GM19324 (cell line): ENCODE data around the gene SMIM20.
A peak's percentile ranks its signal among the peaks of the same experiment; 100 is the strongest.

Experiments used
- ATAC-seq: cut with Tn5 transposase; IDR thresholded peaks from one replicate; pipeline ENCODE4 v1.9.1; 2021; ENCODE audit warnings: mild to moderate bottlenecking, moderate library complexity; ENCODE audit not compliant: unreplicated experiment, low FRiP score

SMIM20 gene

DNA sequence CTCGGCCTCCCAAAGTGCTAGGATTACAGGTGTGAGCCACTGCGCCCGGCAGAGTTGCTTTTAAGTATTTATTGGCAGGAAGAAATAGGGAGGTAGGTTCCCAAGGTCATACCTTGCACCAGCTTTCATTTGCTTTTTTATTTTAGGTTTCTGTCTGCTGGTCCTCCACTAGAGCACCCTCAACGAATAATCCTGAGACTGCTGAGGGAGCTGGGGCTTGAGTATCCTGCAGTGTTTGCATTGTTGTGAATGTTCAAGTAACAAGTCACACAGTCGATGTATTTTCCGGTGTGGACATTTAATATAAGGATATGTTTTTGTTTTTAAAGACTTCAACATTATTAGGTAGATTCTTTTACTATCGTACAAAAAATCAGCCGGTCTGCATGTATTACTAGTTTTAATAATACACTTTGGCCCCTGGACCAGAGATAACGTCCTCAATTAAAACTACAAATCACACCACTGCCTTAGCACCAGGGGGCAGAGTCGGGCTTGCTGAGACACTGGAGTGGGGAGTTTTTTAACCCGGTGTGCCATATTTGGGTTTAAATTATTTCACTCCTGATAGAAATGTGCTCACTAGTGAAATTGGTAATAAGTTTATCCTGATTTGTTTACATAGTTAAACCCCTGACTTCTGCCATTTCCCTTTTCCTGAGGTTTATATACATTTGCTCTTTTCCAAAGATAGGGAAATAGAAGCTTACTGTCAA is 11.6 kb downstream of the SMIM20 start:
- ATAC-seq = no peak

DNA sequence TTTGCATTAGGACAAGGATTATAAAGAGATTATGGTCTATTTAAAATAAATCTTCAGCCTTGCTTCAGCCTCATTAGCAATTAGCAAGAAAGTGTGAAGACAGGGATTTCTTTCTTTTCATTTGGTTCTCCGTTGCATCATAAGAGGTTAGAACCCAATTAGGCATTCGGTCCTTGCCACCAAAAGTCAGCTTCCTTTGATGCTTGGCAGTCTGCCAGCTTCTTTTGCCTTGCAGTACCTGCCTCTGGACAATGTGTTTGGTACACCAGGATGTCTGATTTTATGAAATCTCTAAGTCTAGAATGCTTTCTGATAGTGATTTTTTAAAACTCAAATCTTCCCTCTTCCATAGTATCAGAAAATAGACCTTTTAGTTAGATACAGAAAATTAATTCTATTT is 12.4 kb downstream of the SMIM20 start:
- ATAC-seq = no peak

DNA sequence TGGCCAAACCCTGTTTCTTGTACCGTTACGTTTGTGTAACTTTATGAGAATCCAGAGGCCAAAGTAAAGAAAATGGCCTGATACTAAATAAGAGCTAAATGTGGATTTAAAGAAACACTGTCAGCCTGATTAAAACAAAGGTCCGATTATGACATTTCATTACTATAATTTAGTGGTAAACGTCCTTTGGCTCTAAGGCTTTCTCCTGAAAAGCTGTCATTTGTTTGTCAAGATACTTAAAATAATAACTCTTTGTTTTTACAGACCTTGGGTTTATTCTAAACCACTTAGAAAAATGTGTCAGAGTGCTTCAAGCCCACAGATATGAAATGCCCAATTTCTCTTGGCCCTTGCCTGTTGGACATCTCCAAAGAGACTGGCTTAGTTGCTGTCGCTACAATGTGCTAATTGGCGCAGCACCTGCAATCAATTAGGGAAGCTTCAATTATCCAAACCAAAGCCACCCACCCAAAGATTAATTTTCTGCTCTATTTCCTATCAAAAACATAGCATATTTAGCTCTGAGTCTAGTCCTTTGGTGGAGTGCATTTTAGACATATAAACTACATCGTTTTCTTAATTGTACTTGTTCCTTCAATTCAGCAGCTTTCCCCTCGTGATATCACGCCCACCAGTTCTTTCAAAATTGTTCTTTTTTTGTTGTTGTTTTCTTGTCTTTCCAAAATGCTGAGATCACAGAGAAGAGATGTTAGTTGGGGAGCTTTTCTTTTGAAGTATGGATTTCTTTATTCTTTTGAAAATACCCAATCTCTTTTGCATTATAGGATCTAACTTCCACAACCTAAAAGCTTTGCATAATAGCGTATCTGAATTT is 13.6 kb downstream of the SMIM20 start:
- ATAC-seq = no peak

DNA sequence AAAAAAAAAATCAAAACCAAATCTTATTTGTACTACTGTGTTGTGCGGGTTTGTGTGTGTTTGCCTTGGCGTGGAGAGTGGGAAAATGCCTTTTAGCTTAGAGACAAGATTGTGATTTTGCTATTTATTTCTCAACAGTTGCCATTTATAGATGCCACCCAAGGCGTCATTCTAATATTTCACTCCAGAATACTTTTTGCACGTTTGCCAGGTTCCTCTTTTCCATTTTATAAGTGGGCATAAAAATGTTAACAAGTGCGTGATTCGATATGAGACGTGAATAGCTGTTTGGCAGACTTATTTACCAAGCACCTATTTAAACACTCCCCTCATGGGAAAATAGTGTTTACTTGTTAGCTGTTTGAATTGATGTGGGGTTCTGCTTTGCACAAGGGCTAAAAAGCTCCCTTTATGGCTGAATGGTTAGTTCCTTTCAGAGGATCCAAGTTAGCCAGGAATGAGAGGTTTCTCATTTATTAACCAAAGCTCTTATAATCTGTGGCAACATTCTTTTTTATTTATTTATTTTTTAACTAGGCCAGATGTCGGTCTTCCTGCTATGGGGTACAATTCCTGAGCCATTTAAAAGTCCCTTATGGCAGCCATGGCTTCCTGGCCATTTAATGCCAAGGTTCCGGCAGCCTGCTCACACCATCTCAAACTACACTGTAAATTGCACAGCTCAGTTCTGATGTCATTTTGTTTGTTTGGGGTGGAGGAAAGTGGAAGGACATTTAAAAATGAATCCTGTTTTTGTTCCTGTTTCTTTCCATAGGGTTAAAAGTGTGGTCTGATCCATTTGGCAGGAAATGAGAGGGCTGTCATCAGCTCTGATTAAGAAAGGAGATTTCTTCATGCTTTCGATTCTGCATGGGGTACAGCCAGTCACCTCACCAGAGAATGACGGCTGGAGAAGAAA is 14.6 kb downstream of the SMIM20 start:
- no peak for ATAC-seq

DNA sequence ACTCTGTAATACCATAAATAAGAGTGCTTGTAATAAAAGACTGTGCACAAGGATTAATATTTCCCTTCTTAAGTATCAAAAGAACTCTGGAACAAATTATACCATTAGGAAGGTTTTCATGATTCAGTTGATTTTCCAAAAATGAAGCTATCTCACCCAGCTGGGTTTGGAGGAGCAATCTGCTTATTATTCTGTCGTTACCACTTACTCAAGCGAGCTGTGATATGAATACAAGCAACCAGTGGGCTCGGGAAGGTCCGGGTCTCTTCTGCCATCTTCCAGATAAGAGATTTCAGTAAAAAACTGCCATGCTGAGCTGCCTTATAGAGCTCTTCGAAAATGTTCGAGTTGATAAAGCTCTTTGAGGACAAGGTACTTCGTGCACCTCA is 15.3 kb downstream of the SMIM20 start:
- no peak for ATAC-seq

DNA sequence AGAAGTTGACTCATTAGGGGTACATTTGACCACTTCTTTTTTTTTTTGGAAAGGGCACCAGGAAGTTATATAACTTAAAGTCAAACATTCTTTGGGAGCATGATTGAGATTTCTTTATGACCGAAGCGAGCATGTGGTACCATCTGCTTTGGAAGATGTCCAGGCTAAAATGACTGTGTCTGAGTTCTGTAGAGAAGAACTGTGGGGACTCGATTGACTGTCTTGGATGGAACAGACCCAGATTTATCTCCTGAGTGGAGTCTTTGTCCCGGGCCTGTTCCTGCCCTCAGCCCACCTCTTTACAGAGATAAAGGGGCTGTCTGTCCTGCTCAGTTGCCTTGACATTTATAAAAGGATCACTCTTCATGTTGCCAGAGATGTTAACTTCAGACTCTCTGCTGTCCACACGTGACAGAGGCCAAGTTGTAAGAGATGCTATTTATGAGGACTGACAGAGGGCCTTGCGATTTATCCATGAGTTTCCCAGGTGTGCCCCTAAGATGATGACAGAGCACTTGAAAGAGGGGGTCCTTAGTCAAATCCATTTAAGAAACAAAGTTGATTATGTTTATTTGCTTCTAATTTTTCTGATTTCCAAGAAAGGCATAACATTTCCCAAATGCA is 16.8 kb downstream of the SMIM20 start:
- ATAC-seq = no peak

DNA sequence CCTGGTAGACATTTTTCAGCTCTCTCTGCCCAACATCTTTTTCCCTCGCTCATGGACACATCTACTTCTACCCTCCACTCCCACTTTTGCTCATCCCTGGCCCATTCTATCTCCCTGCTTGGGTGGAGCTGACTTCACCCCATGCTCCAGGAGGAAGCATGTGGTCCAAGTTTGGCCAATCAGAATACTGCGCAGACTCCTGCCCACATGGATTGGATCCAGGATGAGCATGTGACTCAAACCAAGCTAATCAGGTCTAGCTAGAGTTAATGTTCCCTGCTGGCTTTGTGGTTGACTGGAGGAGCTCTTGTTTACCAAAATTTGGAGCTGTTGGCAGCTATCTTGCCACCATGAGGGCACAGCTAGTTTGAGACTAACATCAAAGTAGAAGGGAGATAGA is 22.7 kb downstream of the SMIM20 start:
- ATAC-seq = no peak

DNA sequence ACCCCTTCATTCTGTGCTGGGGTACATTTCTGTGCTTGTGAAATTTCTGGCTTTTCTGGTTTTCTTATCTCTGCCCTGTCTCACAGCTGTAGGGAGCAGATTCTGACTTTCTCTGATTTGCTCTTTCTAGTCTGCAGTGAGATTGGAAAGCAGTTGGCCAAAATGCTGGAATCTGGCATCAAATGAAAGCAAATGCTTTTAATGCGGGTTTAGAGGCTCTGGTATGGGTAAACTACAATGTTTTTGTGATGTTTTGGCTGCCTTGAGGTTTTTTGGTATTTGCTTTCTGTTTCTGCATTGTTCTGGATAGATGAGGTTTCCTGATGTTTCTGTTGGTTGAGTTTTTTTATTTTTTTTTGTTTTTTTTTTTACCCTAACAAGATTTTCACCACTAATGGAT is 23.8 kb downstream of the SMIM20 start:
- no peak for ATAC-seq

DNA sequence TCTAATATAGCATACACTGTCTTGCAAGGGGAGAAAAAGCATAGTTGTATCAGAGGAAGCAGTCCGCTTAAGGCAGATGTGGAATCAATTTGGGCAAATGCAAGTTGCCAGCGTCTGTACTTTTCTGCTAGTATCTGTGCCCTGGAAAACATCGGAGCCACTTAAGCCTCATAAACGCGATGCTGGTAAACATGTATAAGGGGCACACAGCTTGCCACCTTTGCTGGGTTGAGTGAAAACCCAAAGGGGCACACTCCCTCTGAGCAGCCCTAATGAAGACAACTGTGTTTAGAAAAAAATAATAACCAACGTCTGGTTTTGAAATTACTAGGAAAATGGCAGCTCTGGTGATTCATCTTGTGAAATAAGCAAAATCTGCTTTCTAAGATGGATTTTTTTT is 24.3 kb downstream of the SMIM20 start:
- ATAC-seq = peak; percentile 8

DNA sequence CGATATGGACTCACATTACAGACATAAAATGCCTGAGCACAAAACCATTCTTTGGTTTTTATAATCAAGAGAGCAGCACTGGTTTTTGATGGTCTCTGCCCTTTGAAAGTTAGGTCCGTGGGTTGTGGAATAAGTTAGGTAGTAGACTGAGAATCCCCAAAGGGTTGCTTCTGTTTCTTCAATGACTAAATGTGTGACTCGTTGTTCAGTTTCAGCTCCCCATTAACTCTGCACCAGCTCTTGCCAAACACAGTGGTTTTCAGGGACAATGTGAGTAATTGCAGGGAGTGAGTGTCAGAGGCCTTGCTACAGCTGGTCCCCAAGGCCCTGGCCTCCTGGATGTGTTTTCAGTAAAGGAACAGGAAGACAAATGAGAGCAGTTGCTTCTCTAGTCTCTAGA is 24.8 kb downstream of the SMIM20 start:
- peak; percentile 64 for ATAC-seq

DNA sequence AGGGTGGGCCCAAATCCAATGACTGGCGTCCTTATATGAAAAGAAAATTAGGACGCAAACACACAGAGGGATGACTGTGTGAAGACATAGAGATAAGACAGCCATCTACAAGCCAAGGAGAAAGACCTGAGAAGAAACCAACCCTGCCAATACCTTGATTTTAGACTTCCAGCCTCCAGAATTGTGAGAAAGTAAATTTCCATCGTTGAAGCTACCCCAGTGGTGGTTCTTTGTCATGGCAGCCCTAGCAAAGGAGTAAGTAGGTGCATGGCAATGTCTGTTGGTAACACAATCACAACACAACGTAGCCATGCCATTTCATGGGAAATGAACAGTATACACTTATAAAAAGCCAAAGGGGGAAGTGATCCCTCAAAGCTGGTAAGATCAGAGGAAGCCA is 25.3 kb downstream of the SMIM20 start:
- ATAC-seq = no peak

DNA sequence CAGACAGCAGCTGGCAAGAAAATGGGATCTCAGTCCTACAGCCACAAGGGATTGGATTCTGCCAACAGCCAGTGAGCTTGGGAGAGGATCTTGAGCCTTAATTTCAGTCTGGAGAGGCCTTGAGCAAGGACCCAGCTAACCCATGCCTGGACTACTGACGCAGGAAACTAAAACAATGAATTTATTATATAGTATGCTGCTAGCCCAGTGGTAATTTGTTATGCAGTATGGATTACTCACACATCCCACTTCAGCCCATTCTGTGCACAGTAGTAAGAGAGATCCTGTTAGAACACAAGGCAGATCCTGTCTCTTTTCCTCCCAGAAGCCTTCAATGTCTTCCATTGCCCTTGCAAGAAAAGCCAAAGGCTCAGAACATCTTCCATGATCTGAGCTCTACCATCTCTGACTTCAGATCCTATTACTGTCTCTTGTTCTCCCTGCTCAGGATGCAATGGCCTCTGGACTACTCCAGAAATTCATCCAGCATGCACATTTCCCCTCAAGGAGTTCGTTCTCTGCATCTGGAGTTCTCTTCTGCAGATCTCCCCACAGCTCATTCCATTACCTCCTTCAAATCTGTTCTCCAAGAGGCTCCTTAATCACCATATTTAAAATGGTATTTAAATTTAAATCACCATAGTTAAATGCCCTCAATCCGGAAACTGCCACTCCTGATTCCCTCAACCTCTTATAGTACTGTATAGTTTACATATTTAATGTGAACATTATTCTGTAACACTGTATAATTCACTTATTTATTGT is 27.6 kb downstream of the SMIM20 start:
- no peak for ATAC-seq

DNA sequence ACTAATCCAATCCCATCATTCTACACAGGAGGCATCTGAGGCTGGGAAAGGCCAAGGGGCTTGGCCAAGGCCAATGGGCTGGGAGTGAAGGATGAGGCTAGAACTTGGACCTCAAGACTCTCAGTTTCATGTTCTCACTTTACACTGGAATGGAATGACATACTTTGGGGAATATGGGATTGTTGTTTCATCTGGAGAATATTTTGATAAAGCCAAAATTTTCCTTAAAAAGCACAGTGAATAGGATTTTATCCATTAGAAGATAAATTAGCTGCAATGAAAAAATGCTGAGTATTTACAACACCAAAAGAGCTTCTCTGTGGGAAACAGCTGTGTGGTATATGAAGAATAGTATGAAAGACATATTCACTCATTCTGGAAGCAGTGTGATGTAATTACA is 29.3 kb downstream of the SMIM20 start:
- no peak for ATAC-seq

DNA sequence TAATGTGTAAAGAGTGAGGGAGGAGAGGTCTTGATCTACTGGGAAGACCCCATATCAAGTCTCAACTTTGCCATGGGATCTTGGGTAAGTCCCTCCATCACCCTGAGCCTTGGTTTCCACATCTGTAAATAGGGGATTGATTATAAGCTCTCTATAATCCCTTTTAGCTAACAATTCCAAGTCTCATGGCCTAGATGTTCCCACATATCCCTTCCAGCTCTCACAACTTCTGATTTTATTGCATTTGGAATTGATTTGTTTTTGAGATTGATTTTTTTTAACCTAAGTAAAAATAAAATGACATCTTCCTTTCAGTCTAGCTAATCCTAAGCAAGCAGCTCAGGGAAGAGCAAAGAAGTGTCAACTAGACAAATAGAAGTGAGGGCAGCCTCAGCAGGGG is 29.8 kb downstream of the SMIM20 start:
- ATAC-seq = no peak

DNA sequence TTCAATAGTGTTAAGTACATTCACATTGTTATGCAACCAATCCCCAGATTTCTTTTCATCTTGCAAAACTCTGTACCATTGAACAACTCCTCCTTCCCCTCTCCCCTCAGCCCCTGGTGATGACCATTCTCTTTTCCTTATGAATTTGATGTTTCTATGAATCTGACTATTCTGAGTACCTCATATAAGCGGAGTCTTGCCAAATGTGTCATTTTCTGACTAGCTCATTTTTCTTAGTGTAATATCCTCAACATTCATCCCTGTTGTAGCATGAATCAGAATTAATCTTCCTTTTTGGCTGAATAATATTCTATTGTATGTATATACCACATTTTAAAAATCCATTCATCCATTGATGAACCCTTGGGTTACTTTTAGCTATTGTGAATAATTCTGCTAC is 34.0 kb downstream of the SMIM20 start:
- ATAC-seq = no peak

DNA sequence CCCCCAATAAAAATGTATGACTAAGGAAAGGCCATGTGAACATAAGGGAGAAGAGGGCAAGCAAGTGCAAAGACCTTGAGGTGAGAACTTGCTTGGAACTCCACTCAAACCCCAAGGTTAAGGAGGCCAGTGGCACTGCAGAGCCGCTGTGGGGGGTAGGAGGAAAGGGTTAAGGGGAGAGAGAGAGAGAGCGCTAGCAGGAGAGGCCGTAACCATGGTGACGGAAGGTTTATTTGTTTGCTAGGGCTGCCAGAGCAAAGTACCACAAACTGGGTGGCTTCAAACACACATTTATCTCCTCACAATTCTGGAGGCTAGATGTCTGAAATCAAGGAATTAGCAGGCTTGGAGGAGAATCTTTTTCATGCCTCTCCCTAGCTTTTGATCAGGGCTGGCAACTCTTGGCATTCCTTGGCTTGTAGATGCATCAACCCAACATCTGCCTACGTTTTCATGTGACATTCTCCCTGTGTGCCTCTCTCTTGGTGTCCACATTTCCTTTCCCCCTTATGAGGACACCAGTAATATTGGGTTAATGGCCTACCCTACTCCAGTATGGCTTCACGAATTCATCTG is 35.2 kb downstream of the SMIM20 start:
- ATAC-seq = no peak

DNA sequence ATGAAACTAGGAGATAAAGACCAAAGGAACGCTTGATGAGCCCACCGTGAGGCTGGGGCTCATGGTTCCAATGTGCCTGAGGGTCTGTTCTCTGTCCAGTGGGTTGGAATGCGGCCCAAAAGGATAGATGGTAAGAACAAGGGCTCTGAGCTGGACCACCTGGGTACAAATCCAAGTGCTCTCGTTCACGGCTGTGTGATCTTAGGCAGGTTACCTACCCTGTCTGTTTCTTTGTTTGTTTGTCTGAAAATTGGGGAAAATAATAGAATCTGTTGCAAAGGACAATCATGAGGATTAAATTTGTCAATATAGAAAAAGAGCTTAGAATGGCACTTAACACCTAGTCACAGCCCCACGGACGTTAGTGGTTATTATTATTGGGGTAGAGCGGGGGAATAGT is 36.0 kb downstream of the SMIM20 start:
- no peak for ATAC-seq

DNA sequence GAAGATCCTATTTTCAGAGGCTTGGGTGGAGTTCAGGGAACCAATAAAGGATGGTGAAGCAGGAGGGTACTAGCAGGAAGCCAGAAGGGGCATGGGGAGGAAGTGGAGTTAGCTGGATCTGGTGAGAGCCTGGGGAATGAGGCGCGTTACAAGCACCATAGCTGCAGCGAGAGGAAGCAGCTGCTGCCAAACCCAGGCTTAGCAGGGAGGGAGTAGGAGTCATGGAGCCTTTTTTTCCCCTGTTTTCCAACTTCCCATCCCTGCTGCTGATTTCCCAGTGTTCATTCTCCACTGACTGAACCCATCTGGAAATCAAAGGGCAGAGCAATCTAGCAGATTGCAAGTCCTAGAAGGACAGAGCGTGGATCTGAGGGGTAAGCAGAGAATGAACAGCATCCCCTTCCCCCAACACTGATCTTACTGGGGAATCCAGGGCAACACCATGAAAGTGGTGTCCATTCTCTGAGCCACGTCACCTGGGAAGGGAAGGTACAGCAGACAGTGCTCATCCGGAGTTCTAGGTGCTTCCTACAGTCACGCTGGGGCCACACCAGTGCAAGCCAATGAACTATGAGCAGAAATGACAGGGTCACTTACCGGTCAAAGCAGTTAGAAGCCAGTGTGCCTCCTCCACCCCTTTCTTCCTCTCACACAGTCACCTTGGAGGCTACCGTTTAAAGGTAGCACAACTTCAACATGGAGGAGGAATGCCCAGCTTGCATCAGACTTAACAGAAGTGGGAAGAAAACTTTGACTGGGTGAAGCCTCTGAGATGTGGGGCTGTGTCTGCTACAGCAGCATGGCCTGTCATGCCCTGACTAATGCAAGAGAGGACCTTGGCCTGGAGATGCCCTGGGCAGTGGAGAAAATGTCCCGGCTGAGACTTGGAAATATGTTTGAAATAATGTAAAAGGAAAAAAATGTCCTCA is 36.7 kb downstream of the SMIM20 start:
- ATAC-seq = no peak
